Measurements from ENCODE around the gene BPIFA2.

BPIFA2 gene

DNA sequence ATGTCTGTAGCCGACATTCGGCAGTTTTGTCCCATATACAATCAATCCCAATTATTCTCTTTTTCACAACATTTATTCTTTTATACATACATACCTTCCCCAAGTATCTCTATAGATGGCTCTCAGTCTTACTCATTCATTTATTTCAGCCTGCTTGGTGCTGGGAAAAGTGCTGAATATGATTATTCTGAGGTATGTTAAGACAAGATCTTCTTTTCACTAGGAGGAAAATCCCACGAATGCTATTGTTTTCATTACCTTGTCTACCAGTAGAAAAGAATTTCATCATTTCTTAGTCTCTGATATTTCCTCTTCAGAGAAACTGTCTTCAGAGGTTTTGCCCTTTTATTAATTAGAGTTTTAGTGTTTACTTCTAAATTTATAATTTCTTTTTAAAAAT is 35.5 kb downstream of the BPIFA2 start:
- no peak for DNase-seq

GRCh38 chr20:33209789-33210188 is 41.8 kb downstream of the BPIFA2 start:
- peak; percentile 57 to 86 (median 74) for DNase-seq

GRCh38 chr20:33210371-33210770 is 42.4 kb downstream of the BPIFA2 start:
- no peak for DNase-seq

DNA sequence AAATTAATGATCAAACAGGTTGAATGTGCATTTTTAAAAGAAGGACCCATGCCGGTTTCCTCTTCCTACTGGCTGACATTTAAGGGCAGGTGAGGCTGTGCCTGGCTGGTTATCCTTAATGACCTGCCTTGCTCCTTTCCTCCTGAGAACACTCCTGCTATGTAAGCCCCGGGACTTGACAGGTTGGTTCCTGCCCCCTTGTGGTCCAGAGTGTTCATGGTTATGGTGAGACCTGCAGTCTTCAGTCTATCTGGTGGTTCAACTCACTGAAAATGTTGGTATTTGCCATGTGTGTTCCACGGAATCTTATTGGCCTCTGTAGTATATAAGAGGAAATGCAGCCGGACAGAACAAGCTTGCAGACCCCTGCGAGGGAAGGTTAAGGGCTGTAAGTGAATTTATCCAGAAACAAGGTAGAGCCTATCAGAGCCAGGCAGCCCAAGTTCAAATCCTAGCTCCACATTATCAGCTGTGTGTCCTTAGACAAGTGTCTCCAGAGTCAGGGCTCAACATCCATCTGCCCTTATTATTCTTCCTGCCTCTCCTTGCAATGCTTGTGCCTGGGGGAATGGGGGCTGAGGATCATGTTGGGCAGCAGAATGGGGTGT is 44.0 kb downstream of the BPIFA2 start:
- peak; percentile 25 to 52 (median 39) for DNase-seq

GRCh38 chr20:33217052-33217451 is 49.1 kb downstream of the BPIFA2 start, which contains the start of gene BPIFA3:
Gene BPIFA3, plus strand, starts transcription at chr20:33217352. Its CDS starts 185 bp downstream, at chr20:33217537.
- no peak for DNase-seq

GRCh38 chr20:33224399-33224798 is 56.4 kb downstream of the BPIFA2 start:
- DNase-seq: no peak

DNA sequence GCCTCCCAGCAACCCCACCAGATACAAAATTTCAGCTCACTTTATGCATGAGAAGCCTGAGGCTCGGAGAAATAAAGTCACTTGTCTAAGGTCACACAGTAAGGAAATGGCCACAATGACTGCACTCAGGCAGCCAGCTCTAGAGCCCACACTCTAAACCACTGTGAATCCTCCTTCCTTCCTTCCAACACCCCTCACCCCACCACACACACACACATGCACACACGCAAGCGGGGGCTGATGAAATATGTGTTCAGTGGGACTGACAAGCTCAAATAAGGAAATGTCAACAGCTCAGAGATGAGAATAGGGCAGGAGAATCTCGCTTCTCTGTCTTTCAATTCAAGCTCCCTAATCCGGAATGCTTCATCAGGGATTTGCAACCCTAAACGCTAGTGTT is 61.9 kb downstream of the BPIFA2 start:
- peak; percentile 22 to 36 (median 35) for DNase-seq

Measured in suppressor macrophage treated with lipopolysaccharide for 1 hour (primary cell).